Neutrophil (primary cell): ENCODE results near the gene PLB1.

Experiments
- H3K27ac ChIP-seq: fragments of 200-600 bp; sonication (generic); 2 replicates; pipeline ENCODE4 v1.5.1; 2016; ENCODE audit warnings: mild to moderate bottlenecking, moderate library complexity
- H3K27me3 ChIP-seq: fragments of 200-600 bp; sonication (generic); 2 replicates; pipeline ENCODE4 v1.6.0; 2016; ENCODE audit warnings: mild to moderate bottlenecking
- H3K36me3 ChIP-seq: fragments of 200-600 bp; sonication (generic); 2 replicates; pipeline ENCODE4 v1.5.1; 2017
- H3K4me1 ChIP-seq, 2 experiments: fragments of 200-600 bp in 1 of 2; sonication (generic) in 1 of 2; 1 replicate in 1 of 2; 2 replicates in 1 of 2; pipeline versions ENCODE4 v1.5.1 to v1.6.1; 2013 to 2016; ENCODE audit warnings: low read depth in 1 of 2, low read length in 1 of 2, mild to moderate bottlenecking in 1 of 2, moderate library complexity in 1 of 2; ENCODE audit not compliant: control insufficient read depth in 1 of 2, insufficient read depth in 1 of 2
- H3K4me3 ChIP-seq, 2 experiments: fragments of 200-600 bp in 1 of 2; sonication (generic) in 1 of 2; 1 replicate in 1 of 2; 2 replicates in 1 of 2; pipeline ENCODE4 v1.5.1; 2013 to 2016; ENCODE audit warnings: low read depth in 1 of 2, low read length in 1 of 2, mild to moderate bottlenecking in 1 of 2, moderate library complexity in 1 of 2
- H3K9me3 ChIP-seq: fragments of 200-600 bp; sonication (generic); 2 replicates; pipeline ENCODE4 v1.5.1; 2016
- TF ChIP-seq, protein P1 (sequence below): fragments of 200-600 bp; sonication (generic); IDR thresholded peaks from 2 replicates; pipeline ENCODE4 v1.5.1; 2016; ENCODE audit warnings: antibody characterized with exemption

The PLB1 gene

DNA sequence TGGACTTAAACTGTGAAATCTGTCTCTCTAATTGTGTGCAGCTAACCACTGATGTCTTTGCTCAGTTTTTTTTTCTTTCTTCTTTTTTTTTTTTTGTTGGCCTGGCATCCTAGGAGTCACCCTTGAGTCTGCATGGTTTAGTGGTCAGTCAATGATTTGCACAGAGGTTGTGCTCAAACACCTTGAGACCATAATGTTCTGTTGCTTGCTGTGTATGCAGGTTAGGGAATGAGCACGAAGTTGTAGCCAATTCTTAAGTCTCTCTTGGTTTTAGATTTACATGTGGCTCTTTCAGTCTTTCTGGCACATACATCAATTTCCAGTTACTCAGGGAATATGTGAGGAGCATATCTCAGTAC, 16.7 kb downstream of the PLB1 start:
- Histone ChIP-seq H3K27ac (no peak overlapping the region), H3K4me3 (no peak overlapping the region), H3K27me3 (peaks cover 14% of the 10 kb centered on the region), H3K36me3 (no peaks in the 10 kb centered on the region), H3K4me1 (no peaks in the 10 kb centered on the region), H3K9me3 (no peaks in the 10 kb centered on the region)
- TF ChIP-seq, protein P1, sequence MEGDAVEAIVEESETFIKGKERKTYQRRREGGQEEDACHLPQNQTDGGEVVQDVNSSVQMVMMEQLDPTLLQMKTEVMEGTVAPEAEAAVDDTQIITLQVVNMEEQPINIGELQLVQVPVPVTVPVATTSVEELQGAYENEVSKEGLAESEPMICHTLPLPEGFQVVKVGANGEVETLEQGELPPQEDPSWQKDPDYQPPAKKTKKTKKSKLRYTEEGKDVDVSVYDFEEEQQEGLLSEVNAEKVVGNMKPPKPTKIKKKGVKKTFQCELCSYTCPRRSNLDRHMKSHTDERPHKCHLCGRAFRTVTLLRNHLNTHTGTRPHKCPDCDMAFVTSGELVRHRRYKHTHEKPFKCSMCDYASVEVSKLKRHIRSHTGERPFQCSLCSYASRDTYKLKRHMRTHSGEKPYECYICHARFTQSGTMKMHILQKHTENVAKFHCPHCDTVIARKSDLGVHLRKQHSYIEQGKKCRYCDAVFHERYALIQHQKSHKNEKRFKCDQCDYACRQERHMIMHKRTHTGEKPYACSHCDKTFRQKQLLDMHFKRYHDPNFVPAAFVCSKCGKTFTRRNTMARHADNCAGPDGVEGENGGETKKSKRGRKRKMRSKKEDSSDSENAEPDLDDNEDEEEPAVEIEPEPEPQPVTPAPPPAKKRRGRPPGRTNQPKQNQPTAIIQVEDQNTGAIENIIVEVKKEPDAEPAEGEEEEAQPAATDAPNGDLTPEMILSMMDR, result no peak

DNA sequence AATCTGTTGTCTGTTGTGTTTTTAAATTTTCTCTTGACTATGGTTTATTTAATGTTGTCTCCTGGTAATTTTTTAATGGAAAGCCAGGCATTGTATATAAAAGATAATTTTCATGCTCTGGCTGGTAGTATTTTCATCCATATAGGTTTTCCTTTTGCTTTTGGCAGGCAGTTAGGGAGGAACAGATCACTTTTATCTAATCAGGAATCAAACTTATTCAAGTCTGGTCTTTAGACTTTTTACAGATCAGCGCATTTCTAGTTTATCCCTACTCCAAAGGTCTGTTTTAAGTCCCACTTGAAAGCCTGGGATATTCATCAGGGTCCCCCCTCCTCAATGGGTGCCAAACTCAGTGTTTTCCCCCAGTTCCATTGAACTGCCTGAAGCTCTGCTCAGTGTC, 17.2 kb downstream of the PLB1 start:
- H3K9me3 ChIP-seq, result no peaks in the 10 kb centered on the region
- peaks cover 14% of the 10 kb centered on the region for H3K27me3 ChIP-seq
- no peak overlapping the region for H3K27ac ChIP-seq
- H3K4me3 ChIP-seq, result no peak overlapping the region
- H3K4me1 ChIP-seq, result no peaks in the 10 kb centered on the region
- TF ChIP-seq, protein P1, result no peak
- no peaks in the 10 kb centered on the region for H3K36me3 ChIP-seq

DNA sequence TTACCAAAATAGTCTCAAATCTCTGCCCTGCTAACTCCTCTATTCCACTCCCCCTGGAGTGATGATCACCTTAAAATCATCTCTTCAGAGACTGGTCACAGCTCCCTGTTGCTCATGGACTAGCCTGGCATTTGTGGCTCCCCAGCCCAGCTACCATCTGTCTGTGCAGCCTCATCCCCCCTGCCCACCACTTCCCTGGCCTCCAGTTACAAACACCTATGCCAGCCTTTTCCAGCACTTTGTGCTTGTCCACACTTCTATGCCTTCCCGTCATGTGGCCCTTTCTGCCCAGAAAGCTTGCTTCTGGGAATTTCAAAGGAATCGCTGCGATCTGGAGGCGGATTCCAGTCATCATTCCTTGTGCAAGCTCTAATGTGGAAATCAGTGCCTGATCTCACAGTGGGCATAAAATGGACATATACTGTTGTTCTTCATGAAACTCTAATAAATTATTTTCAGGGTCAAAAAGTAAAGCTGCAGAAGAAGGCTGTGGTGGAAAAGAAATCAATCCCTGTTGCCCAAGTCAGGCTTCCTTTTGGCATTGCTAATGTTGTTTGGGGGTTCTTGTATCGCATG, 19.4 kb downstream of the PLB1 start:
- TF ChIP-seq, protein P1, result no peak
- Histone ChIP-seq H3K27me3 (peaks cover 14% of the 10 kb centered on the region), H3K27ac (no peak overlapping the region)

DNA sequence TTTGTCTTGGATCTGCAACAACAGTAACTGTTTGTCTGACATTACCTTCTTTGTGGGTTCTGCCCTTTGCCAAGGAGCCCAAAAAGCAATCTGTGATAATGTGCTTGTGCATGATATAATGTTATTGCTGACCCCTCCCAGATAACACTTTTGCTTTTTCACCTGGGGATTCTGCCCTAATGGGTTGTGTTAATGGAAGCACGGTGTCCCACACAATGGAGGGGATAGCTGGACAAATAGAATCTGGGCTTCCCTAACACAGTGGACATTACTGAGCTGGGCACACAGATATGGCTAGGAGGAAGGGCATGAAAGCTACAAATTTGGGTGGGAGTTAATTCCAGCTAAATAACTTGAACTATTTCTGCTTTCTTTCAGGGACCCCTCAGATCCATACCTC, 20.6 kb downstream of the PLB1 start:
- Histone ChIP-seq H3K36me3 (no peaks in the 10 kb centered on the region), H3K4me1 (no peaks in the 10 kb centered on the region), H3K27ac (no peak overlapping the region), H3K4me3 (no peak overlapping the region), H3K9me3 (no peaks in the 10 kb centered on the region), H3K27me3 (peaks cover 14% of the 10 kb centered on the region)
- TF ChIP-seq, protein P1, result no peak

More for the DNA sequence above, 19.4 kb downstream of the PLB1 start:
- Histone ChIP-seq H3K9me3 (no peaks in the 10 kb centered on the region), H3K4me3 (no peak overlapping the region), H3K36me3 (no peaks in the 10 kb centered on the region), H3K4me1 (no peaks in the 10 kb centered on the region)

DNA sequence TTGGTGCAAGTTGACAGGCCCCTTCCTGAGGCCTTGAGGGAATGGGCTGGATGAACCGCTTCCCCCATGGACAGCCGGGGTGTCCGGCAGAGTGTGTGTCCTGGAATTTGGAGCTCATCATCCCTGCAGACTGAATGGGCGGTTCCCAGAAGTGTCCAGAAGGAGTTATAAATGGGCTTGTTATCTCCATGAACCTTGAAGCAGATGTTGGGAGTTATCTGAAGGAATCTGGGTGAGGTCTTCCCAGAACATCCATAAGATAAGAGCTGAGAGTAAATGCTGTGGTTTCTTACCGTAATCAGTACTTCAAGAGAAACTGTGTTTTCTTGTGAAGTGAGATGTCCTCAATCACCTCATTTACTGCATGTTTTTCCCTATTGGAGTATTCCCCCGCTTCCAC, 21.1 kb downstream of the PLB1 start:
- Histone ChIP-seq H3K9me3 (no peaks in the 10 kb centered on the region), H3K27me3 (peaks cover 14% of the 10 kb centered on the region)
- TF ChIP-seq, protein P1, result no peak

DNA sequence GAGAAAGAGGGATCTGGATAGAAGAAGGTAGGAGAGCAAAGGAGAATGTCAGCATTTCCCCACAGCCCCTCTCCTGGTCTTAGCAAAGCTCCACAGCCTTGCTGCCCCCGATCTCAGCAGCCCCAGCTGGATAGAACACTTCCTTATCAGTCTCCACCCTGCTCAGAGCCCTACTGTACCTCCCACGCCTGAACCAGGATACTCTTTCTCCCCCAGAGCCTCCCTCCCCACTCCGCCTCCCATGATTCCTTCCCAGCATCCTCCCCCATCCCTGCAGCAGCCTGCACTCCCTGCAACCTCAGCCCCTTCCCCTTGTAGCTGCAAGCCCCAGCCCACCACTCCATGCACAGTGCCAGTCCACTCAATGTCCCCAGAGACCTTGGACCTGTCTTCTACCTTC, 25.8 kb downstream of the PLB1 start:
- Histone ChIP-seq H3K9me3 (no peaks in the 10 kb centered on the region), H3K4me1 (no peaks in the 10 kb centered on the region), H3K4me3 (no peak overlapping the region), H3K27ac (no peak overlapping the region), H3K27me3 (peaks cover 5% of the 10 kb centered on the region), H3K36me3 (no peaks in the 10 kb centered on the region)
- TF ChIP-seq, protein P1, result no peak

More for the DNA sequence above, 21.1 kb downstream of the PLB1 start:
- Histone ChIP-seq H3K36me3 (no peaks in the 10 kb centered on the region), H3K4me1 (no peaks in the 10 kb centered on the region), H3K4me3 (no peak overlapping the region), H3K27ac (no peak overlapping the region)
